ENCODE data around the gene ITIH2. TPM values are rescaled to one million over a fixed set of nuclear protein-coding genes. Genes with fewer than 3 reads are reported as not detected.

Gene ITIH2
- total and polyA plus RNA-seq, 2 donors from 2014 or later, result 0.13 to 1.2 TPM

- Histone ChIP-seq H3K27ac (ENCODE audit: low read depth in 2 of 2, low read length in 2 of 2) (no peak overlapping the region), H3K4me1 (ENCODE audit: control insufficient read depth in 2 of 3, insufficient read depth in 2 of 3, low read depth in 1 of 3, low read length in 3 of 3) (peaks cover 0 to 5% (median 0%) of the 10 kb centered on the region in 3 donors), H3K36me3 (ENCODE audit: control insufficient read depth in 2 of 3, insufficient read depth in 3 of 3, low read length in 3 of 3) (peaks cover 6 to 50% (median 27%) of the 10 kb centered on the region in 3 donors), H3K27me3 (ENCODE audit: control insufficient read depth, insufficient read depth, low read length) (no peaks in the 10 kb centered on the region), H3K9me3 (ENCODE audit: control insufficient read depth in 2 of 3, insufficient read depth in 1 of 3, low read length in 3 of 3) (no peaks in the 10 kb centered on the region), H3K4me3 (ENCODE audit: low read length in 3 of 3) (no peak overlapping the region), H3K9ac (ENCODE audit: low read length in 3 of 3) (no peak overlapping the region)
- no peak for DNase-seq
- no peak for TF ChIP-seq CTCF (IDR thresholded peaks at IDR 0.05; ENCODE audit: borderline replicate concordance, extremely low read depth, insufficient read depth)
- intact Hi-C loops (cut with DNase I), result no loop called here
- FAIRE-seq, result no peak
Observed at GRCh38 chr10:7797582-7797981, 94.5 kb downstream of the ITIH2 start.

Other genes starting within 250 kb of the ITIH2 start
- gene ITIH5, start 36.4 kb upstream of the ITIH2 start, total RNA-seq, result 13.1 TPM
- gene ITIH5, start 36.4 kb upstream of the ITIH2 start, polyA plus RNA-seq (ENCODE audit: insufficient read depth, low read depth, low replicate concordance), result 23.3 TPM
- gene KIN, start 84.7 kb downstream of the ITIH2 start, total RNA-seq, result 12.9 TPM
- gene KIN, start 84.7 kb downstream of the ITIH2 start, polyA plus RNA-seq (ENCODE audit: insufficient read depth, low read depth, low replicate concordance), result 10.8 TPM
- gene ATP5F1C, start 84.9 kb downstream of the ITIH2 start, total RNA-seq, result 269 TPM
- gene ATP5F1C, start 84.9 kb downstream of the ITIH2 start, polyA plus RNA-seq (ENCODE audit: insufficient read depth, low read depth, low replicate concordance), result 695 TPM
- 8.7 TPM for gene TAF3, start 115.2 kb downstream of the ITIH2 start, total RNA-seq
- gene TAF3, start 115.2 kb downstream of the ITIH2 start, polyA plus RNA-seq (ENCODE audit: insufficient read depth, low read depth, low replicate concordance), result 4.0 TPM